Cardiac muscle cell (in vitro differentiated cells and primary cell): ENCODE data around the gene NSD2. TPM values are rescaled to one million over a fixed set of nuclear protein-coding genes. Genes with fewer than 3 reads are reported as not detected.

Source experiments
- DNase-seq, 2 donors: peaks; one replicate each; pipeline versions ENCODE4 v3.0.0 to v3.0.0-alpha.2; 2010 to 2017; ENCODE audit warnings: low read depth in 1 of 2, low spot score in 1 of 2
- H3K27ac ChIP-seq: fragments of 200-600 bp; sonication (generic); 2 replicates; pipeline ENCODE4 v1.5.1; 2016
- H3K27me3 ChIP-seq: fragments of 200-600 bp; sonication (generic); 2 replicates; pipeline ENCODE4 v1.6.0; 2016; ENCODE audit warnings: control low read depth
- H3K36me3 ChIP-seq: fragments of 200-600 bp; sonication (generic); 2 replicates; pipeline ENCODE4 v1.5.1; 2016; ENCODE audit warnings: control low read depth
- H3K4me1 ChIP-seq: fragments of 200-600 bp; sonication (generic); 2 replicates; pipeline ENCODE4 v1.8.1; 2017; ENCODE audit warnings: low read depth, mild to moderate bottlenecking, mixed run types
- H3K4me3 ChIP-seq: fragments of 200-600 bp; sonication (generic); 2 replicates; pipeline ENCODE4 v1.5.1; 2016; ENCODE audit warnings: mild to moderate bottlenecking
- H3K9me3 ChIP-seq: fragments of 200-600 bp; sonication (generic); 2 replicates; pipeline ENCODE4 v1.5.1; 2017; ENCODE audit warnings: low read depth, mild to moderate bottlenecking, control low read depth
- polyA plus RNA-seq: library from polyadenylated mRNA; unstranded; fragments of >200 nt; fragmentation: Nextera tagmentation; extraction: Ambion mirVana; gene quantifications from 2 replicates; pipeline ENCODE4 v1.2.1, GENCODE V29; 2016
- total RNA-seq: library from RNA; depleted of rRNA; stranded (reverse); fragments of >200 nt; gene quantifications from 2 replicates; pipeline ENCODE4 v1.2.3, GENCODE V29; 2016
- TF ChIP-seq, protein P1 (sequence below): IDR thresholded peaks from 2 replicates; pipeline ENCODE4 v1.5.1; 2012; ENCODE audit warnings: low read depth, mild to moderate bottlenecking, low read length

Gene NSD2
- total and polyA plus RNA-seq, 2 experiments from 2014 or later = 49.0 to 91.3 TPM

DNA sequence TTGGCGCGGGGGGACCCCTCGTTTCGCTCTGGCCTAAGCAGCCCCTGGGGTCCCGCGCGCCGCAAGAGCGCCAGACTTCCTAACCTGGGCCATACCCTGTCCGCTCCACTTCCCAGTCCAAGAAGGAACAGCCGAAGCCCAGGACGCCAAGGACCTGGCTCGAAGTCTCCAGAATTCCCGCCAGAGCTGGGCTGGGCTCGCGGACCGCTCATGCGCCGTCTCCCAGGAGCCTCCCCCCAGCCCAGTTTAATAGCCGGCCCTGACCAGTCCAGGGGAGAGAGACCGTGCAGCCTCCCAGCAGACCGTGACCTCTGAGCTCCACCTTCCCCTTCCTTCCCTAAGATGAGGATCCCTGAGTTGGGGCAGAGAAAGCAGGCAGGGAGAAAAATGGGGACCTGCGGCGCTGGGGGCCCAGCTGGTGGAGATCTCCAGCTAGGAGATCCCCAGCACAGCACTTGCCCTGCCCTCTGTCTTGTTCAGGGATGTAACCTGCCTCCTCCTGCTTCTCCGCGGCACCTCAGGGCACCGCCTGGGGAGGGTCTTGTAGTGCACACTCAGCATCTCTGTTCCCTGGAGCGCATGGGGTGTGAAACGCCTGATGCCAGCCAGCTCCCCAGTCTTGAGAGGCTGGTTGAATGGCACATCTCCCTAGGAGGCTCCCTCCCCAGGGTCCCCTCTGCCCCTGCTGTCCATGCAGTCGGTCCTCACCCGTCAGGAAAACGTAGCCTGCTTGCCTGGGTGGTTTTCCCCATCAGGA is 14.1 kb upstream of the NSD2 start:
- H3K4me1 ChIP-seq = peaks cover 5% of the 10 kb centered on the region
- H3K36me3 ChIP-seq = no peaks in the 10 kb centered on the region
- peak; percentile 34 to 35 for DNase-seq
- H3K9me3 ChIP-seq = no peaks in the 10 kb centered on the region
- peaks cover 12% of the 10 kb centered on the region for H3K27me3 ChIP-seq
- peak overlapping the region; percentile 14 for H3K27ac ChIP-seq
- TF ChIP-seq, protein P1, sequence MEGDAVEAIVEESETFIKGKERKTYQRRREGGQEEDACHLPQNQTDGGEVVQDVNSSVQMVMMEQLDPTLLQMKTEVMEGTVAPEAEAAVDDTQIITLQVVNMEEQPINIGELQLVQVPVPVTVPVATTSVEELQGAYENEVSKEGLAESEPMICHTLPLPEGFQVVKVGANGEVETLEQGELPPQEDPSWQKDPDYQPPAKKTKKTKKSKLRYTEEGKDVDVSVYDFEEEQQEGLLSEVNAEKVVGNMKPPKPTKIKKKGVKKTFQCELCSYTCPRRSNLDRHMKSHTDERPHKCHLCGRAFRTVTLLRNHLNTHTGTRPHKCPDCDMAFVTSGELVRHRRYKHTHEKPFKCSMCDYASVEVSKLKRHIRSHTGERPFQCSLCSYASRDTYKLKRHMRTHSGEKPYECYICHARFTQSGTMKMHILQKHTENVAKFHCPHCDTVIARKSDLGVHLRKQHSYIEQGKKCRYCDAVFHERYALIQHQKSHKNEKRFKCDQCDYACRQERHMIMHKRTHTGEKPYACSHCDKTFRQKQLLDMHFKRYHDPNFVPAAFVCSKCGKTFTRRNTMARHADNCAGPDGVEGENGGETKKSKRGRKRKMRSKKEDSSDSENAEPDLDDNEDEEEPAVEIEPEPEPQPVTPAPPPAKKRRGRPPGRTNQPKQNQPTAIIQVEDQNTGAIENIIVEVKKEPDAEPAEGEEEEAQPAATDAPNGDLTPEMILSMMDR = no peak
- peak overlapping the region; percentile 86 for H3K4me3 ChIP-seq

DNA sequence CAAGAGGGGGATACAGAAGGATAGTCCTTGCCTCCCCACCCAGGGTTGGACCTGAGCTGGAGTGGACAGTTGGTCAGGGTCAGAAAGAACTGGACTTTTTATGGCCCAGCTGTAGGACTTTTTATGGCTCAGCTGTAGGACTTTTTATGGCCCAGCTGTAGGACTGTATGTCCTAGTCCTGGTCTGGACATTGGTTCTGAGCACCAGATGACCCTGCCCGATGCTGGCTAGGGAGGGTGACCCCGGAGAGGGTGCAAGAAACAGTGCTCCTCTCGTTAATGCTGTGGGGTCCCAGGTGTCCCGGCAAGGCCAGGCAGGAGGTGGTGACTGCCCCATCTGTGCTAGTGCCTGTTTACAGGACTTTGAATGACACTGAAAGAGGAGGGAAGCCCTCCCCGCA is 13.3 kb upstream of the NSD2 start:
- no peak overlapping the region for H3K4me3 ChIP-seq
- H3K36me3 ChIP-seq = no peaks in the 10 kb centered on the region
- H3K27ac ChIP-seq = no peak overlapping the region
- peaks cover 5% of the 10 kb centered on the region for H3K4me1 ChIP-seq
- no peak for DNase-seq
- TF ChIP-seq, protein P1 = no peak
- H3K9me3 ChIP-seq = no peaks in the 10 kb centered on the region
- H3K27me3 ChIP-seq = peaks cover 20% of the 10 kb centered on the region

DNA sequence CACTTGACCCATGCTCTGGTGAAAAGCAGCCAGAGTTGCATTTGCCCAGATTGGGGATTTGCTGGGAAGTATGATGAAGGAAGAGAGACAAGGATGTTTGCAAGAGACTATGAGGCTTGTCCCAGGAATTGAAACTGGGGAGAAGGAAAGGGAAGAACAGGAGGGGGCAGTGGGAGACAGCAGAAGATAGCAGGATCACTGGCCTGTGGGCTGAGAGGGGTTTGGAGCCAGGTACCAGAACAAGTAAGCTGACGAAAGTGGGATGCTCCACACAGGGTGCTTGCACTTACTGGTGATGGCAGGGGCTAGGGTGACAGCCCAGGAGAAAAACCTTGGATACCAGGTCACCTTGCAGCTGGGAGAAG is 11.8 kb upstream of the NSD2 start:
- no peaks in the 10 kb centered on the region for H3K36me3 ChIP-seq
- peaks cover 4% of the 10 kb centered on the region for H3K4me1 ChIP-seq
- H3K4me3 ChIP-seq = no peak overlapping the region
- H3K27me3 ChIP-seq = peaks cover 20% of the 10 kb centered on the region
- no peaks in the 10 kb centered on the region for H3K9me3 ChIP-seq
- DNase-seq = no peak
- TF ChIP-seq, protein P1 = no peak
- no peak overlapping the region for H3K27ac ChIP-seq

DNA sequence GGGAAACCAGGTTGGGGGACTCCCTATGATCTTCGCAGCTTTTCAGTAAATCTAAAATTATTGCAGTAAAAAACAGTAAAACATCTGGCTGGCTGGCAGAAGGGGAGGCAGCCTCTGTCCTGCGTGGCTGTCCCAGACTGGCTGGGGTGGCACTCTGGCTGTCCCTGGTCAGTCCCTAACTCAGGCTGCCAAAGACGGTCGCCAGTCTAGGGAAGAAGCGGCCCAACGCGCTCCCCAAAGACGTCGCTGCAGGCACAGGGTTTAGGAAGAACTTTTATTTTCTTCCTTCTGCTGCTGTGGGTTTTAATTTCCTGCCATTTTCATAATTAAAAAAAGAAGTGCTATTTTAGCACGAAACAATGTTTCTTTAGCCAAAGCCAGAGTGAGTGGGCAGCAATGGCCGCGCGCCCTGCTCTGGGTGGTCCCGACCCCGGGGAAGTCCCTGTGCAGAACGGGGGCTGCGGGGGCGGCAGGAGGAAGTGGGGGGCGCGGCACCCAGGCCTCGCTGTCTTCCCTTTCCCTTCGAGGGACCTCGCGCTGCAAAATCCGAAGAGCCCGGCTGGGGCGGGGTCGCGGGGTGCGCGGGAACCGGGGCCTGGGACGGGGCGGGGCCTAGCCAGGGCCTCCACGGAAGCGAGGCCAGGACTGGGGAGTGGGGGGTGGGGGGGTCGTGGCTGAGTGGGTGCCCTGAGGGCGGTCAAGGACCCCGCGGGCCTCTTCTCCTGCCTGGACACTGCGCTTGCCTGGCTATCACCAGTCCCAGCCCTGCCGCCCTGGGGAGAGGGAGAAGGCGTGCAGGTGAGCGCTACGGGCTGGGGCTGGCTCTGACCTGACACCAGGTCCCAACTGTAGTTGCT is 8.9 kb upstream of the NSD2 start:
- Histone ChIP-seq H3K36me3 (no peaks in the 10 kb centered on the region), H3K4me3 (no peak overlapping the region), H3K27ac (no peak overlapping the region), H3K27me3 (peaks cover 20% of the 10 kb centered on the region), H3K9me3 (no peaks in the 10 kb centered on the region), H3K4me1 (peaks cover 7% of the 10 kb centered on the region)
- TF ChIP-seq, protein P1 = no peak
- DNase-seq = no peak

DNA sequence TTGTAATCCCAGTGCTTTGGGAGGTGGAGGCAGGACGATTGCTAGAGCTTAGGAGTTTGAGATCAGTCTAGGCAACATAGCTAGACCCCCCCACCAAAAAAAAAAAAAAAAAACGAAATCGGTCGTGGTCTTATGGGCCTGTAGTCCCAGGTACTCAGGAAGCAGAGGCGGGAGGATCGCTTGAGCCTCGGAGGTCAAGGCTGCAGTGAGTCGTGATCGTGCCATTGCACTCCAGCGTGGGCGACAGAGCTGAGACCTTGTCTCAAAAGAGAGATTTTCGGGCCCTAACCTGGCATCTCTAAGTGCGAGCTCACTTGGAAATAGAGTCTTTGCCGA is 8.3 kb upstream of the NSD2 start:
- no peak overlapping the region for H3K4me3 ChIP-seq
- no peak for DNase-seq
- no peak overlapping the region for H3K27ac ChIP-seq
- TF ChIP-seq, protein P1 = no peak
- peaks cover 20% of the 10 kb centered on the region for H3K27me3 ChIP-seq
- no peaks in the 10 kb centered on the region for H3K36me3 ChIP-seq
- H3K4me1 ChIP-seq = peaks cover 7% of the 10 kb centered on the region
- H3K9me3 ChIP-seq = no peaks in the 10 kb centered on the region
